B cell (primary cell): ENCODE data around the gene SFXN5.

Experiments used
- CTCF ChIP-seq: fragments of 200-600 bp; IDR thresholded peaks from one replicate; pipeline ENCODE4 v1.8.0; 2022; ENCODE audit warnings: antibody characterized with exemption, mild to moderate bottlenecking
- EZH2 ChIP-seq: IDR thresholded peaks from 2 replicates; pipeline ENCODE4 v1.6.1; 2012; ENCODE audit warnings: borderline replicate concordance, low read depth, mild to moderate bottlenecking, moderate library complexity, low read length; ENCODE audit not compliant: insufficient read depth, poor library complexity, severe bottlenecking

GRCh38 chr2:73095910-73096309 is 24.4 kb upstream of the SFXN5 start:
- TF ChIP-seq CTCF (no peak), EZH2 (no peak)
